ENCODE data around the gene TBP.
"Not testable (repeated sequence)": the region's sequence is repeated elsewhere in the genome, so short reads cannot be mapped to it uniquely, and the experiment has no call there.

DNA sequence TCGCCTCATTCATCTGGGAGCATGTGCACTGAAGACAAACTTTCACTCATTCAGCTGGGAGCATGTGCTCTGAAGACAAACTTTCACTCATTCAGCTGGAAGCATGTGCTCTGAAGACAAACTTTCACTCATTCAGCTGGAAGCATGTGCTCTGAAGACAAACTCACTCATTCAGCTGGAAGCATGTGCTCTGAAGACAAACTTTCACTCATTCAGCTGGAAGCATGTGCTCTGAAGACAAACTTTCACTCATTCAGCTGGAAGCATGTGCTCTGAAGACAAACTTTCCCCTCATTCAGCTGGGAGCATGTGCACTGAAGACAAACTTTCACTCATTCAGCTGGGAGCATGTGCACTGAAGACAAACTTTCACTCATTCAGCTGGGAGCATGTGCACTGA is 45.9 kb upstream of the TBP start:
- not testable (repeated sequence) for TF ChIP-seq RAD21 (conservative IDR thresholded peaks at IDR 0.05 in 1 of 2, IDR thresholded peaks at IDR 0.05 in 1 of 2)
- TF ChIP-seq, protein P1, sequence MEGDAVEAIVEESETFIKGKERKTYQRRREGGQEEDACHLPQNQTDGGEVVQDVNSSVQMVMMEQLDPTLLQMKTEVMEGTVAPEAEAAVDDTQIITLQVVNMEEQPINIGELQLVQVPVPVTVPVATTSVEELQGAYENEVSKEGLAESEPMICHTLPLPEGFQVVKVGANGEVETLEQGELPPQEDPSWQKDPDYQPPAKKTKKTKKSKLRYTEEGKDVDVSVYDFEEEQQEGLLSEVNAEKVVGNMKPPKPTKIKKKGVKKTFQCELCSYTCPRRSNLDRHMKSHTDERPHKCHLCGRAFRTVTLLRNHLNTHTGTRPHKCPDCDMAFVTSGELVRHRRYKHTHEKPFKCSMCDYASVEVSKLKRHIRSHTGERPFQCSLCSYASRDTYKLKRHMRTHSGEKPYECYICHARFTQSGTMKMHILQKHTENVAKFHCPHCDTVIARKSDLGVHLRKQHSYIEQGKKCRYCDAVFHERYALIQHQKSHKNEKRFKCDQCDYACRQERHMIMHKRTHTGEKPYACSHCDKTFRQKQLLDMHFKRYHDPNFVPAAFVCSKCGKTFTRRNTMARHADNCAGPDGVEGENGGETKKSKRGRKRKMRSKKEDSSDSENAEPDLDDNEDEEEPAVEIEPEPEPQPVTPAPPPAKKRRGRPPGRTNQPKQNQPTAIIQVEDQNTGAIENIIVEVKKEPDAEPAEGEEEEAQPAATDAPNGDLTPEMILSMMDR (IDR thresholded peaks at IDR 0.05), result not testable (repeated sequence)
